Tibial artery (tissue), 4 donors: ENCODE data around the gene PALLD.
"Not testable (repeated sequence)": the region's sequence is repeated elsewhere in the genome, so short reads cannot be mapped to it uniquely, and the experiment has no call there.

ENCODE experiments used
- DNase-seq, 2 donors: peaks; one replicate each; pipeline ENCODE4 v3.0.0-alpha.2; 2019
- H3K27ac ChIP-seq, 2 donors: fragments of 200-600 bp; sonication (generic) in 1 of 2; 1 replicate in 1 of 2; 2 replicates in 1 of 2; pipeline ENCODE4 v1.5.1; 2018 to 2019; ENCODE audit warnings: mild to moderate bottlenecking in 1 of 2
- H3K27me3 ChIP-seq, 2 donors: fragments of 200-600 bp; sonication (generic) in 1 of 2; one replicate each; pipeline versions ENCODE4 v1.5.1 to v1.6.0; 2016 to 2019
- H3K36me3 ChIP-seq, 3 donors: fragments of 200-600 bp; sonication (generic) in 2 of 3; one replicate each; pipeline ENCODE4 v1.5.1; 2016 to 2019; ENCODE audit warnings: mild to moderate bottlenecking in 2 of 3
- H3K4me1 ChIP-seq, 4 donors: fragments of 200-600 bp; sonication (generic) in 2 of 4; 1 replicate in 3 of 4; 2 replicates in 1 of 4; pipeline ENCODE4 v1.5.1; 2016 to 2019
- H3K4me3 ChIP-seq, 2 donors: fragments of 200-600 bp; sonication (generic) in 1 of 2; 1 replicate in 1 of 2; 2 replicates in 1 of 2; pipeline ENCODE4 v1.5.1; 2018 to 2019; ENCODE audit warnings: mild to moderate bottlenecking in 2 of 2
- H3K9me3 ChIP-seq, 3 donors: fragments of 200-600 bp; sonication (generic) in 1 of 3; one replicate each; pipeline ENCODE4 v1.5.1; 2016 to 2019
- CTCF ChIP-seq, 2 experiments: fragments of 200-600 bp in 1 of 2; fragments of 450-650 bp in 1 of 2; IDR thresholded peaks; one replicate each; pipeline ENCODE4 v1.5.1; 2017 to 2019; ENCODE audit warnings: antibody characterized with exemption in 2 of 2, mild to moderate bottlenecking in 1 of 2, moderate library complexity in 1 of 2
- intact Hi-C: fragments of 100-400 bp; cut with DNase I; formaldehyde crosslinking; loops from one replicate; pipeline ENCODE4 v1.15.0; 2023; ENCODE audit warnings: low total_unique reads

Gene PALLD

DNA sequence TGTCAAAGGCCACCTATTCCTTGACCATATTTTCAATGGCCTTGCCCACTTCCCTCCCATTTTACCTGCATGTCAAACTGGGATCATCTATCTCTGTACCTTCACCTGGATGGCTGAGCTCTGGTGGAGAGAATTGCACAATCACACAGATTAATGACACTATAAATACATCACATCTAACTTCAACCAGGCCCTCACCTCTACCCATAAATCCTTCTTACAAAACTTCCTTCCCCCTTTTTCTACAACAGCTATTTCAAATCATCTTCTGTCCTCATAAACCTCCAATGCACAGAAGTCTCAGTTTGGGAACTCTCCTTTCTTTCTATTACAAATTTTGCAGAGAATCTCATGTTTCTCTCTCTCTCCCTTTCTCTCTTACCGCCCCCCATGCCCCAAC, 9.2 kb downstream of the PALLD start:
- DNase-seq = no peak
- Histone ChIP-seq H3K9me3 (no peaks in the 10 kb centered on the region), H3K27me3 (no peaks in the 10 kb centered on the region), H3K36me3 (no peaks in the 10 kb centered on the region), H3K4me1 (no peaks in the 10 kb centered on the region), H3K4me3 (no peak overlapping the region), H3K27ac (no peak overlapping the region)
- intact Hi-C loops = no loop called here
- TF ChIP-seq CTCF (IDR thresholded peaks at IDR 0.05) = no peak

- H3K4me3 ChIP-seq = no peak overlapping the region
- no peaks in the 10 kb centered on the region for H3K36me3 ChIP-seq
- intact Hi-C loops = no loop called here
- H3K27ac ChIP-seq = no peak overlapping the region
- DNase-seq = no peak
- TF ChIP-seq CTCF (IDR thresholded peaks at IDR 0.05) = no peak
- no peaks in the 10 kb centered on the region for H3K27me3 ChIP-seq
- no peaks in the 10 kb centered on the region for H3K4me1 ChIP-seq
- H3K9me3 ChIP-seq = no peaks in the 10 kb centered on the region
Measured at GRCh38 chr4:168507178-168507815, 10.4 kb downstream of the PALLD start.

GRCh38 chr4:168508683-168509082, 11.8 kb downstream of the PALLD start:
- H3K4me1 ChIP-seq = no peaks in the 10 kb centered on the region
- no peaks in the 10 kb centered on the region for H3K9me3 ChIP-seq
- TF ChIP-seq CTCF (IDR thresholded peaks at IDR 0.05) = no peak
- no peak overlapping the region for H3K27ac ChIP-seq
- no peaks in the 10 kb centered on the region for H3K27me3 ChIP-seq
- H3K4me3 ChIP-seq = no peak overlapping the region
- no peak for DNase-seq
- intact Hi-C loops = no loop called here
- H3K36me3 ChIP-seq = no peaks in the 10 kb centered on the region

DNA sequence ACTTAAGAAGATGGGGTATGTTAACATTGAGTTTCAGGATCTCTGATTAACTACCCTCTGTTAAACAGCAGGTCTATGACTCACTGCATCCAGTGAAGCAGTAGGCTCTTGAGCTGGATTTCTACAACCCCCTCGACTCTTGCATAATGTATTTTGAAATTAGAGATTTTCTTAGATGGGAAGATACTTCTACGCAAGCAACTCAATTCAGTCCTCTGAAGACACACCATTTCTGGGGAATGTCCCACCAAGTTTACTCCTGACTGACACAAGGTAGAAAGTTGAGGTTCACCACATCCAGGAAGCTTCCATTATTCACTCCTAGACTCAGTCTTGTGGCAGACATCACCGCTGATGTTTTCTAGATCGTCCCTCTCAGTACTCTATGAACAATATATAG, 12.9 kb downstream of the PALLD start:
- no peak for TF ChIP-seq CTCF (IDR thresholded peaks at IDR 0.05)
- no peaks in the 10 kb centered on the region for H3K9me3 ChIP-seq
- no peak overlapping the region for H3K4me3 ChIP-seq
- no peaks in the 10 kb centered on the region for H3K36me3 ChIP-seq
- no peak for DNase-seq
- H3K4me1 ChIP-seq = no peaks in the 10 kb centered on the region
- no peak overlapping the region for H3K27ac ChIP-seq
- intact Hi-C loops = loop anchor here (10.0 kb wide), 1 partner anchor 435 kb away; no protein-coding TSS in a partner anchor
- no peaks in the 10 kb centered on the region for H3K27me3 ChIP-seq

DNA sequence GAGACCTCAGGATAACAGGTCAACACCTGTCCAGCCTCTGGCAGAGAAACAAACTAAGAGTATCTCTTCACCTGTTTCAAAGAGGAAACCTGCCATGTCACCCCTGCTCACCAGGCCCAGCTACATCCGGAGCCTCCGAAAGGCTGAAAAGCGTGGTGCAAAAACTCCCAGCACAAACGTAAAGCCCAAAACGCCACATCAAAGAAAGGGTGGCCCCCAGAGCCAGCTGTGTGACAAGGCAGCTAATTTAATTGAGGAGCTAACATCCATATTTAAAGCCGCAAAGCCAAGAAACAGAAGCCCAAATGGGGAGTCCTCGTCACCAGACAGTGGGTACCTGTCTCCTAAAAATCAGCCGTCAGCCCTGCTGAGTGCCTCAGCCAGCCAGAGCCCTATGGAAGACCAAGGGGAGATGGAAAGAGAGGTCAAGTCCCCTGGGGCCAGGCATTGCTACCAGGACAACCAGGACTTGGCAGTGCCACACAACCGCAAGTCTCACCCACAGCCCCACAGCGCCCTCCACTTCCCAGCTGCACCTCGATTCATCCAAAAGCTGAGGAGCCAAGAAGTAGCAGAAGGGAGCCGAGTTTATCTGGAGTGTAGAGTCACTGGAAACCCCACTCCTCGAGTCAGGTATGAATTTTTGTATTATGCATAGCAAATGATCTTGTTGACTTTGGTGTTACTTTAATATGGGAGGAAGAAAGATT, 15.1 kb downstream of the PALLD start:
- Histone ChIP-seq H3K9me3 (no peaks in the 10 kb centered on the region), H3K4me3 (no peak overlapping the region), H3K27ac (no peak overlapping the region), H3K36me3 (no peaks in the 10 kb centered on the region), H3K4me1 (no peaks in the 10 kb centered on the region), H3K27me3 (no peaks in the 10 kb centered on the region)
- DNase-seq = no peak
- intact Hi-C loops = loop anchor here (10.0 kb wide), 1 partner anchor 433 kb away; no protein-coding TSS in a partner anchor
- TF ChIP-seq CTCF (IDR thresholded peaks at IDR 0.05) = no peak

DNA sequence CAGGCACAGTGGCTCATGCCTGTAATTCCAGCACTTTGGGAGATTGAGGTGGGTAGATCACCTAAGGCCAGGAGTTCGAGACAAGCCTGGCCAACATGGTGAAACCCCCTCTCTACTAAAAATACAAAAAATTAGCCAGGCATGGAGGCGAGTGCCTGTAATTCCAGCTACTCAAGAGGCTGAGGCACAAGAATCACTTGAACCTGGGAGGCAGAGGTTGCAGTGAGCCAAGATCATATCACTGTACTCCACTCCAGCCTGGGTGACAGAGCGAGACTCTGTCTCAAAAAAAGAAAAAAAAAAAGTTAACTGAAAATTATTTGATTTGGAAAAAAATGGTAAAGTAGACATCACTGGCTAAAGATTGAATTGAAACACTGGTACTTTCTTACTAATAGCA, 17.0 kb downstream of the PALLD start:
- intact Hi-C loops = loop anchor here (10.0 kb wide), 1 partner anchor 431 kb away; no protein-coding TSS in a partner anchor
- not testable (repeated sequence) for H3K9me3 ChIP-seq, H3K27me3 ChIP-seq, H3K27ac ChIP-seq, H3K36me3 ChIP-seq, H3K4me1 ChIP-seq, DNase-seq, H3K4me3 ChIP-seq
